Right lobe of liver (tissue), 4 donors: Measurements from ENCODE around the gene SEPTIN2.

Source experiments
- POLR2A ChIP-seq: fragments of 450-650 bp; IDR thresholded peaks from one replicate; pipeline ENCODE4 v1.6.1; 2017; ENCODE audit warnings: antibody characterized with exemption, mild to moderate bottlenecking
- TF ChIP-seq, protein P1 (sequence below), 4 donors: fragments of 200-600 bp in 3 of 4; fragments of 450-650 bp in 1 of 4; IDR thresholded peaks; one replicate each; pipeline versions ENCODE4 v1.5.1 to v1.8.0; 2016 to 2022; ENCODE audit warnings: antibody characterized with exemption in 4 of 4, mild to moderate bottlenecking in 2 of 4
- donor health status: DM: no; HTN: no; CAD: no.
- donor health status: DM: no; HTN: no; CAD: no.
- donor health status: DM: no; HTN: yes; CAD: no.

DNA sequence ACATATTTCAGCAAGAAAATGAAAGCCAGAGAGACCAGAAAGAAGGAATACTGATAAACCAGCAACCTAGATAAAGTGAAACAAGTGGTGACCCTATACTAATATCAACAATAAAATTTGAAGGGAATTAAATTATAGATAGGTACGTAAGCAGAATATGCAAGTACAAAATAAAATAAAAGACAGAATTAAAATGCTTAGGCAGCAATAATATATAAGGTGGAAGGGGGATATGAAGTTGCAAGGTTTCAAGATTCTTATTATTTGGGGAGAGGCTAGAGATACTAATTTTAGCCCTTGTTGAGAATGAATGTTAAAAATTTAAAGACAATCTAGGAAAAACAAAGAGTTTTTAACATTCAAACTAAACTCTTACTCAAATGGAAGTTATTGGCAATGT, 39.8 kb upstream of the SEPTIN2 start:
- TF ChIP-seq, protein P1, sequence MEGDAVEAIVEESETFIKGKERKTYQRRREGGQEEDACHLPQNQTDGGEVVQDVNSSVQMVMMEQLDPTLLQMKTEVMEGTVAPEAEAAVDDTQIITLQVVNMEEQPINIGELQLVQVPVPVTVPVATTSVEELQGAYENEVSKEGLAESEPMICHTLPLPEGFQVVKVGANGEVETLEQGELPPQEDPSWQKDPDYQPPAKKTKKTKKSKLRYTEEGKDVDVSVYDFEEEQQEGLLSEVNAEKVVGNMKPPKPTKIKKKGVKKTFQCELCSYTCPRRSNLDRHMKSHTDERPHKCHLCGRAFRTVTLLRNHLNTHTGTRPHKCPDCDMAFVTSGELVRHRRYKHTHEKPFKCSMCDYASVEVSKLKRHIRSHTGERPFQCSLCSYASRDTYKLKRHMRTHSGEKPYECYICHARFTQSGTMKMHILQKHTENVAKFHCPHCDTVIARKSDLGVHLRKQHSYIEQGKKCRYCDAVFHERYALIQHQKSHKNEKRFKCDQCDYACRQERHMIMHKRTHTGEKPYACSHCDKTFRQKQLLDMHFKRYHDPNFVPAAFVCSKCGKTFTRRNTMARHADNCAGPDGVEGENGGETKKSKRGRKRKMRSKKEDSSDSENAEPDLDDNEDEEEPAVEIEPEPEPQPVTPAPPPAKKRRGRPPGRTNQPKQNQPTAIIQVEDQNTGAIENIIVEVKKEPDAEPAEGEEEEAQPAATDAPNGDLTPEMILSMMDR (IDR thresholded peaks at IDR 0.05) = no peak
- TF ChIP-seq POLR2A = no peak
